ENCODE data around the gene KRTAP1-5.
A peak's percentile ranks its signal among the peaks of the same experiment; 100 is the strongest.

KRTAP1-5 gene, protein sequence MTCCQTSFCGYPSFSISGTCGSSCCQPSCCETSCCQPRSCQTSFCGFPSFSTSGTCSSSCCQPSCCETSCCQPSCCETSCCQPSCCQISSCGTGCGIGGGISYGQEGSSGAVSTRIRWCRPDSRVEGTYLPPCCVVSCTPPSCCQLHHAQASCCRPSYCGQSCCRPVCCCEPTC

DNA sequence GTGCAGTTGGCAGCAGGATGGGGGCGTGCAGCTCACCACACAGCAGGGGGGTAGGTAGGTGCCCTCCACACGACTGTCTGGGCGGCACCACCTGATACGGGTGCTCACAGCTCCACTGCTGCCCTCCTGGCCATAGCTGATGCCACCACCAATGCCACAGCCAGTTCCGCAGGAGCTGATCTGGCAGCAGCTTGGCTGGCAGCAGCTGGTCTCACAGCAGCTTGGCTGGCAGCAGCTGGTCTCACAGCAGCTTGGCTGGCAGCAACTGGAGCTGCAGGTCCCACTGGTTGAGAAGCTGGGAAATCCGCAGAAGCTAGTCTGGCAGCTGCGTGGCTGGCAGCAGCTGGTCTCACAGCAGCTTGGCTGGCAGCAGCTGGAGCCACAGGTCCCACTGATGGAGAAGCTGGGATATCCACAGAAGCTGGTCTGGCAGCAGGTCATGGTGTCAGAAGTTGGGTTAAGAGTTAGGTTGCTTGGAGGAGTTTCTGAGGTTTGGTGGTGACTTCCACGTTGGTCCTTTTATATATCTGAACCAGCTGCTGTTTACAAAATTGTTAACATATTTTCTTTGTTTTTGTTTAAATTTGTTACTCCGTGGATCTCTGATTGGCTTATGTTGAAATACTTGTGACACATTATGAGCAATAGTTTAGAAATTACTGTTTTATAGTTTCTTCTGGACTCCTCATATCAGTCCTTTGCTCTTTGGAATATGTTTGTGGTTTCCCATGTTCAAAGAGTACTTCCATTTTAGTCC is at the start of gene KRTAP1-5:
KRTAP1-5 (minus strand) TSS at position 494 of the 757 bp plus-strand sequence; CDS start at position 441, 53 bp downstream.
- TF ChIP-seq, protein P1, sequence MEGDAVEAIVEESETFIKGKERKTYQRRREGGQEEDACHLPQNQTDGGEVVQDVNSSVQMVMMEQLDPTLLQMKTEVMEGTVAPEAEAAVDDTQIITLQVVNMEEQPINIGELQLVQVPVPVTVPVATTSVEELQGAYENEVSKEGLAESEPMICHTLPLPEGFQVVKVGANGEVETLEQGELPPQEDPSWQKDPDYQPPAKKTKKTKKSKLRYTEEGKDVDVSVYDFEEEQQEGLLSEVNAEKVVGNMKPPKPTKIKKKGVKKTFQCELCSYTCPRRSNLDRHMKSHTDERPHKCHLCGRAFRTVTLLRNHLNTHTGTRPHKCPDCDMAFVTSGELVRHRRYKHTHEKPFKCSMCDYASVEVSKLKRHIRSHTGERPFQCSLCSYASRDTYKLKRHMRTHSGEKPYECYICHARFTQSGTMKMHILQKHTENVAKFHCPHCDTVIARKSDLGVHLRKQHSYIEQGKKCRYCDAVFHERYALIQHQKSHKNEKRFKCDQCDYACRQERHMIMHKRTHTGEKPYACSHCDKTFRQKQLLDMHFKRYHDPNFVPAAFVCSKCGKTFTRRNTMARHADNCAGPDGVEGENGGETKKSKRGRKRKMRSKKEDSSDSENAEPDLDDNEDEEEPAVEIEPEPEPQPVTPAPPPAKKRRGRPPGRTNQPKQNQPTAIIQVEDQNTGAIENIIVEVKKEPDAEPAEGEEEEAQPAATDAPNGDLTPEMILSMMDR (conservative IDR thresholded peaks at IDR 0.05; ENCODE audit: low read length), result no peak
- DNase-seq (ENCODE audit: low read depth), result peak; percentile 95
- H3K4me3 ChIP-seq (ENCODE audit: low read length), result no peak within 1 kb of the TSS

DNA sequence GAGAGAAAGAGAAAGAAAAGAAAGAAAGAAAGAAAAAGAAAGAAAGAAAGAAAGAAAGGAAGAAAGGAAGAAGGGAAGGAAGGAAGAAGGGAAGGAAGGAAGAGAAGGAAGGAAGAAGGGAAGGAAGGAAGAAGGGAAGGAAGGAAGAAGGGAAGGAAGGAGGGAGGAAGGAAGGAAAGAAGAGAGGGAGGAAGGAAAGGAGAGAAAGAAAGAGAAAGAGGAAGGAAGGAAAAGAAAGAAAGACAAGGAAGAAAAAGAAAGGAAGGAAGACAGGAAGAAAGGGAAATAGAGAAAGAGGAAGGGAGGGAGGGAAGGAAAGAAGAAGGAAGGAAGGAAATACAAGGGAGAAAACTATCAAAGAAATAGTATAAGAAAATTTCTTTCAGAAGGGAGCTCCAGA is 49.8 kb upstream of the KRTAP1-5 start:
- no peak overlapping the region for H3K4me3 ChIP-seq (ENCODE audit: low read length)
- TF ChIP-seq, protein P1 (conservative IDR thresholded peaks at IDR 0.05; ENCODE audit: low read length), result no peak
- DNase-seq (ENCODE audit: low read depth), result no peak

DNA sequence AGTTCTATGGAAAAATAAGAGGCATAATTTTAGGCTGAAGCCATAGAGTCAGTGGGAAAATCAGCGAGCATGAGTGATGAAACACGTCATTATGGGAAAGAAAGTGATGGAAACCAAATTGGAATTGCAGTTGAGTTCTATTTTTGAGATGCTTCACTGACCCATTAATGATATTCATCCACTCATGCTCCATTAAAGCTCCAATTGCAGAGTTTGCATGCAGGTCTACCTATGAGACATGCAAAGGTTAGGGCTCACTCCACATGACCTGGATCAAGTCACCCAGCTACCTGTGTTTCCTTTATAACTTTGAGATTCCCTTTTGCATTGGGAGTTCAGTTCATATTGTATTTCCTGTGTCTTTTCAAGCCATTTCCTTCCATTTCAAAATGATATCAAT is 46.7 kb upstream of the KRTAP1-5 start:
- TF ChIP-seq, protein P1 (conservative IDR thresholded peaks at IDR 0.05; ENCODE audit: low read length), result no peak
- no peak overlapping the region for H3K4me3 ChIP-seq (ENCODE audit: low read length)
- no peak for DNase-seq (ENCODE audit: low read depth)

DNA sequence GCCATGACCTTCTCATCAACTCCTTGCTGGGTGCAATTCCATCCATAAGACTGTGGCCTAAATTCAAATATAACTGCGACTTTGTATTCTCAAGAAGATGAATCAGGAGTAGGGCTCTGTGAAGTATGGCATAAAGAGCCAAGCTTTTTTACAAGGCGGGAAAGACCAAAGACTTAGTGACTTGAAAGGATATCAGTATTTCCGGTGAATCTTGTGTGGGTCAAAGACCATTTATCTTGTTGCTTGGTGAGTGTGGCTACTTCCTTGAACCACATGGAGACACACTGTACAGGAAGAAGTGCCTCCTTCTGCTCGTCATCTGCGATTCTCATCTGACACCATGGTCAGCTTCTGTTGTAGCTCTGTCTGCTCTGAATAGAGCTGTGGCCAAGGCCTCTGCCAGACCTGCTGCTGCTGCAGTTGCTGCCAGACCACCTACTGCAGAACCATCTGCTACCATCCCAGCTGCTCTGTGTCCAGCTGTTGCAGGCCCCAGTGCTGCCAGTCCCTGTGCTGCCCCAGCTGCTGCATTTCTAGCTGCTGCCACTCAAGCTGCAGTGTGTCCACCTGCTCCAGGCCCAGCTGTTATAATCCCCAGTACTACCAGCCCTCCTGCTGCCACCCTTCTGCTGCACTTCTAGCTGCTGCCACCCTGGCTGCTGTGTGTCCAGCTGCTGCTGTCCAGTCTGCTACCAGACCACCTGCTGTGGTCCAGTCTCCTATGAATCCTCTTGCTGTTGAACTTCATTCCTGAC is 44.8 kb upstream of the KRTAP1-5 start:
- TF ChIP-seq, protein P1 (conservative IDR thresholded peaks at IDR 0.05; ENCODE audit: low read length), result no peak
- H3K4me3 ChIP-seq (ENCODE audit: low read length), result no peak overlapping the region
- no peak for DNase-seq (ENCODE audit: low read depth)

DNA sequence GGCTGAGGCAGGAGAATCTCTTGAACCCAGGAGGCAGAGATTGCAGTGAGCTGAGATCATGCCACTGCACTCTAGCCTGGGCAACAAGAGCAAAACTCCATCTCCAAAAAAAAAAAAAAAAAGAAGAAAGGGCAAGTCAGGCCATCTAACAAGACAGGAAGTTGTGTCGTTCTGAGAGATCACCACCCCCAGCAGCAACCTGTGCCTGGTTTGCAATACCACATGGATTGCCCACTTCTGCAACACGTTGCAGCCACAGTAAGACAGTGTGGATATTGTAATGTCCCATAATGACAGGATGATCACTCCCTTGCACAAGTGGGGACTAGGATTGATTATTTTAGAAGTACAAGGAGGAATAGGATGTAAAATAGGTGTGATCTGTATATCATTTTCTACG is 42.0 kb upstream of the KRTAP1-5 start:
- no peak overlapping the region for H3K4me3 ChIP-seq (ENCODE audit: low read length)
- TF ChIP-seq, protein P1 (conservative IDR thresholded peaks at IDR 0.05; ENCODE audit: low read length), result no peak

GRCh38 chr17:41067281-41067680 is 40.3 kb upstream of the KRTAP1-5 start:
- no peak overlapping the region for H3K4me3 ChIP-seq (ENCODE audit: low read length)
- TF ChIP-seq, protein P1 (conservative IDR thresholded peaks at IDR 0.05; ENCODE audit: low read length), result no peak
- peak; percentile 87 for DNase-seq (ENCODE audit: low read depth)

More for the DNA sequence above, 42.0 kb upstream of the KRTAP1-5 start:
- no peak for DNase-seq (ENCODE audit: low read depth)

All from AG10803 (cell line).